Suprapubic skin (tissue), 3 donors: ENCODE measurements around the gene VCAN.

Experiments used
- POLR2A ChIP-seq, 2 donors: fragments of 450-650 bp; IDR thresholded peaks; one replicate each; pipeline ENCODE4 v1.6.1; 2017; ENCODE audit warnings: antibody characterized with exemption in 2 of 2, mild to moderate bottlenecking in 2 of 2, moderate library complexity in 2 of 2
- TF ChIP-seq, protein P1 (sequence below), 2 donors: fragments of 200-600 bp in 1 of 2; fragments of 450-650 bp in 1 of 2; sonication (generic) in 1 of 2; IDR thresholded peaks; one replicate each; pipeline ENCODE4 v1.5.1; 2016 to 2019; ENCODE audit warnings: antibody characterized with exemption in 2 of 2, mild to moderate bottlenecking in 1 of 2, moderate library complexity in 1 of 2

DNA sequence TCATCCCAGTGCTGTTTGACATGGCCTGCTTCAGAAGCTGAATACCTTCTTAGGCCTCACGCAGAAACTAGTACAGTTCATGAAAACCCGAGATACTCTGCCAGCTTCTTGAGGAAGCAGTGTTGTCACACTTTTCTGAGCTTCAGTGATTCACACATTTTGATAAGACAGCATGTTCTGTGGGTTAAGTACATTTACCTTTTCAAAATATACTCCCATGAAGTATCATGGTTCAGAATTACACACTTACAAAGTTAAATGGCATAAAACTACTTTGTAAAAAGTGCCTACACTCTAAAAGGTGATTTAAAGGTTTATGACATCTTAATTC, 56.9 kb downstream of the VCAN start:
- TF ChIP-seq POLR2A (IDR thresholded peaks at IDR 0.05) = no peak
- TF ChIP-seq, protein P1, sequence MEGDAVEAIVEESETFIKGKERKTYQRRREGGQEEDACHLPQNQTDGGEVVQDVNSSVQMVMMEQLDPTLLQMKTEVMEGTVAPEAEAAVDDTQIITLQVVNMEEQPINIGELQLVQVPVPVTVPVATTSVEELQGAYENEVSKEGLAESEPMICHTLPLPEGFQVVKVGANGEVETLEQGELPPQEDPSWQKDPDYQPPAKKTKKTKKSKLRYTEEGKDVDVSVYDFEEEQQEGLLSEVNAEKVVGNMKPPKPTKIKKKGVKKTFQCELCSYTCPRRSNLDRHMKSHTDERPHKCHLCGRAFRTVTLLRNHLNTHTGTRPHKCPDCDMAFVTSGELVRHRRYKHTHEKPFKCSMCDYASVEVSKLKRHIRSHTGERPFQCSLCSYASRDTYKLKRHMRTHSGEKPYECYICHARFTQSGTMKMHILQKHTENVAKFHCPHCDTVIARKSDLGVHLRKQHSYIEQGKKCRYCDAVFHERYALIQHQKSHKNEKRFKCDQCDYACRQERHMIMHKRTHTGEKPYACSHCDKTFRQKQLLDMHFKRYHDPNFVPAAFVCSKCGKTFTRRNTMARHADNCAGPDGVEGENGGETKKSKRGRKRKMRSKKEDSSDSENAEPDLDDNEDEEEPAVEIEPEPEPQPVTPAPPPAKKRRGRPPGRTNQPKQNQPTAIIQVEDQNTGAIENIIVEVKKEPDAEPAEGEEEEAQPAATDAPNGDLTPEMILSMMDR (IDR thresholded peaks at IDR 0.05) = no peak
